ENCODE measurements around the gene CIRBP.

The CIRBP gene

GRCh38 chr19:1280636-1281568, 11.8 kb downstream of the CIRBP start:
- 94% methylated on average over 53 of the region's 53 CpGs for WGBS
- peaks cover 17% of the 10 kb centered on the region; the same call in 1 of the 2 replicates for H3K36me3 ChIP-seq (ENCODE audit: insufficient read depth, low read length)
- peaks cover 16% of the 10 kb centered on the region for H3K27me3 ChIP-seq (ENCODE audit: insufficient read depth, low read length)
- H3K27ac ChIP-seq (ENCODE audit: low read depth, low read length) = no peak overlapping the region
- H3K9ac ChIP-seq (ENCODE audit: low read depth, low read length) = no peak overlapping the region
- no peaks in the 10 kb centered on the region for H3K9me3 ChIP-seq (ENCODE audit: insufficient read depth, low read depth, low read length)
- no peak overlapping the region for H3K4me3 ChIP-seq (ENCODE audit: low read length)
- H3K4me1 ChIP-seq (ENCODE audit: insufficient read depth, low read length) = peaks cover 3% of the 10 kb centered on the region; the same call in 1 of the 2 replicates

- Histone ChIP-seq H3K27me3 (ENCODE audit: insufficient read depth, low read length) (peaks cover 20% of the 10 kb centered on the region), H3K4me3 (ENCODE audit: low read length) (no peak overlapping the region), H3K27ac (ENCODE audit: low read depth, low read length) (no peak overlapping the region), H3K36me3 (ENCODE audit: insufficient read depth, low read length) (peaks cover 17% of the 10 kb centered on the region; the same call in 1 of the 2 replicates), H3K9ac (ENCODE audit: low read depth, low read length) (no peak overlapping the region), H3K4me1 (ENCODE audit: insufficient read depth, low read length) (no peaks in the 10 kb centered on the region), H3K9me3 (ENCODE audit: insufficient read depth, low read depth, low read length) (no peaks in the 10 kb centered on the region)
- WGBS = 82% methylated on average over 15 of the region's 15 CpGs
These were observed 12.6 kb downstream of the CIRBP start for GRCh38 chr19:1281569-1282287.

GRCh38 chr19:1282588-1283206, 13.6 kb downstream of the CIRBP start:
- WGBS = 83% methylated on average over 18 of the region's 18 CpGs
- H3K27me3 ChIP-seq (ENCODE audit: insufficient read depth, low read length) = peaks cover 22% of the 10 kb centered on the region
- no peak overlapping the region for H3K4me3 ChIP-seq (ENCODE audit: low read length)
- no peak overlapping the region for H3K27ac ChIP-seq (ENCODE audit: low read depth, low read length)
- H3K9me3 ChIP-seq (ENCODE audit: insufficient read depth, low read depth, low read length) = no peaks in the 10 kb centered on the region
- H3K9ac ChIP-seq (ENCODE audit: low read depth, low read length) = no peak overlapping the region
- peaks cover 10% of the 10 kb centered on the region; the same call in 1 of the 2 replicates for H3K36me3 ChIP-seq (ENCODE audit: insufficient read depth, low read length)
- no peaks in the 10 kb centered on the region for H3K4me1 ChIP-seq (ENCODE audit: insufficient read depth, low read length)

- H3K27me3 ChIP-seq (ENCODE audit: insufficient read depth, low read length) = peaks cover 22% of the 10 kb centered on the region
- H3K4me3 ChIP-seq (ENCODE audit: low read length) = no peak overlapping the region
- H3K27ac ChIP-seq (ENCODE audit: low read depth, low read length) = no peak overlapping the region
- no peak overlapping the region for H3K9ac ChIP-seq (ENCODE audit: low read depth, low read length)
- H3K9me3 ChIP-seq (ENCODE audit: insufficient read depth, low read depth, low read length) = no peaks in the 10 kb centered on the region
- H3K4me1 ChIP-seq (ENCODE audit: insufficient read depth, low read length) = no peaks in the 10 kb centered on the region
- 76% methylated on average over 29 of the region's 29 CpGs for WGBS
- peaks cover 10% of the 10 kb centered on the region; the same call in 1 of the 2 replicates for H3K36me3 ChIP-seq (ENCODE audit: insufficient read depth, low read length)
These were observed 14.2 kb downstream of the CIRBP start for GRCh38 chr19:1283207-1283916.

- H3K9ac ChIP-seq (ENCODE audit: low read depth, low read length) = no peak overlapping the region
- H3K36me3 ChIP-seq (ENCODE audit: insufficient read depth, low read length) = peaks cover 7% of the 10 kb centered on the region; the same call in 1 of the 2 replicates
- H3K9me3 ChIP-seq (ENCODE audit: insufficient read depth, low read depth, low read length) = no peaks in the 10 kb centered on the region
- no peak overlapping the region for H3K4me3 ChIP-seq (ENCODE audit: low read length)
- H3K27me3 ChIP-seq (ENCODE audit: insufficient read depth, low read length) = peaks cover 22% of the 10 kb centered on the region
- H3K4me1 ChIP-seq (ENCODE audit: insufficient read depth, low read length) = no peaks in the 10 kb centered on the region
- H3K27ac ChIP-seq (ENCODE audit: low read depth, low read length) = no peak overlapping the region
- 83% methylated on average over 12 of the region's 12 CpGs for WGBS
These were observed 14.8 kb downstream of the CIRBP start for GRCh38 chr19:1283917-1284292.

GRCh38 chr19:1284293-1284978, 15.3 kb downstream of the CIRBP start:
- peaks cover 22% of the 10 kb centered on the region for H3K27me3 ChIP-seq (ENCODE audit: insufficient read depth, low read length)
- no peak overlapping the region for H3K27ac ChIP-seq (ENCODE audit: low read depth, low read length)

GRCh38 chr19:1284979-1285736, 16.0 kb downstream of the CIRBP start:
- H3K4me1 ChIP-seq (ENCODE audit: insufficient read depth, low read length) = no peaks in the 10 kb centered on the region
- no peak overlapping the region for H3K27ac ChIP-seq (ENCODE audit: low read depth, low read length)
- H3K4me3 ChIP-seq (ENCODE audit: low read length) = peak overlapping the region; percentile 31
- 22% methylated on average over 51 of the region's 51 CpGs for WGBS
- H3K9me3 ChIP-seq (ENCODE audit: insufficient read depth, low read depth, low read length) = no peaks in the 10 kb centered on the region
- H3K27me3 ChIP-seq (ENCODE audit: insufficient read depth, low read length) = peaks cover 22% of the 10 kb centered on the region
- H3K36me3 ChIP-seq (ENCODE audit: insufficient read depth, low read length) = no peaks in the 10 kb centered on the region
- peak overlapping the region; percentile 51; the same call in 1 of the 2 replicates for H3K9ac ChIP-seq (ENCODE audit: low read depth, low read length)

More at GRCh38 chr19:1284293-1284978, 15.3 kb downstream of the CIRBP start:
- Histone ChIP-seq H3K9me3 (ENCODE audit: insufficient read depth, low read depth, low read length) (no peaks in the 10 kb centered on the region), H3K4me3 (ENCODE audit: low read length) (no peak overlapping the region), H3K36me3 (ENCODE audit: insufficient read depth, low read length) (peaks cover 2% of the 10 kb centered on the region; the same call in 1 of the 2 replicates), H3K4me1 (ENCODE audit: insufficient read depth, low read length) (no peaks in the 10 kb centered on the region), H3K9ac (ENCODE audit: low read depth, low read length) (0 out of 2 replicates have a peak overlapping the region, but pooled peaks have one; percentile 17)
- 81% methylated on average over 20 of the region's 20 CpGs for WGBS

- Histone ChIP-seq H3K27me3 (ENCODE audit: insufficient read depth, low read length) (peaks cover 22% of the 10 kb centered on the region), H3K9me3 (ENCODE audit: insufficient read depth, low read depth, low read length) (no peaks in the 10 kb centered on the region), H3K36me3 (ENCODE audit: insufficient read depth, low read length) (no peaks in the 10 kb centered on the region), H3K4me3 (ENCODE audit: low read length) (peak within 1 kb of the TSS; percentile 55), H3K9ac (ENCODE audit: low read depth, low read length) (peak within 1 kb of the TSS; percentile 51; the same call in 1 of the 2 replicates), H3K27ac (ENCODE audit: low read depth, low read length) (no peak within 1 kb of the TSS), H3K4me1 (ENCODE audit: insufficient read depth, low read length) (no peaks in the 10 kb centered on the region)
- under 1% methylated on average over 113 of the region's 113 CpGs for WGBS
These were observed 16.7 kb downstream of the CIRBP start, which contains the start of gene EFNA2 for GRCh38 chr19:1285737-1286360. Gene EFNA2 (plus strand): TSS chr19:1285873. CDS start chr19:1286169, 296 bp downstream.
